COLO668 (cell line): ENCODE data around the gene COX19.
"Not testable (repeated sequence)": the region's sequence is repeated elsewhere in the genome, so short reads cannot be mapped to it uniquely, and the experiment has no call there.

Experiments used
- DNase-seq: peaks from one replicate; lab custom pipeline; 2025; ENCODE audit not compliant: unreplicated experiment; lab: John Stamatoyannopoulos, UW

Gene COX19

GRCh38 chr7:963236-964078 lies 11.9 kb downstream of the COX19 start:
- DNase-seq, result peak; percentile 93

- no peak for DNase-seq
These were observed 12.8 kb downstream of the COX19 start for GRCh38 chr7:962401-963081.

- no peak for DNase-seq
These were observed 13.6 kb downstream of the COX19 start for GRCh38 chr7:961546-962400.

GRCh38 chr7:960972-961371 lies 14.4 kb downstream of the COX19 start:
- not testable (repeated sequence) for DNase-seq

GRCh38 chr7:960269-960871 lies 15.0 kb downstream of the COX19 start:
- no peak for DNase-seq

GRCh38 chr7:959740-960139 lies 15.6 kb downstream of the COX19 start:
- DNase-seq, result not testable (repeated sequence)

- no peak for DNase-seq
These were observed 16.1 kb downstream of the COX19 start for GRCh38 chr7:959271-959670.

- DNase-seq, result no peak
These were observed 16.8 kb downstream of the COX19 start for GRCh38 chr7:958221-959200.

GRCh38 chr7:957418-958220 lies 17.7 kb downstream of the COX19 start:
- no peak for DNase-seq

- no peak for DNase-seq
These were observed 19.3 kb downstream of the COX19 start for GRCh38 chr7:956031-956430.

GRCh38 chr7:954330-955238 lies 20.8 kb downstream of the COX19 start, which contains the start of gene ADAP1:
Gene ADAP1 (minus strand): TSS chr7:954680. CDS start chr7:954477, 203 bp downstream.
- DNase-seq, result peak; percentile 85

GRCh38 chr7:953547-954327 lies 21.6 kb downstream of the COX19 start:
- DNase-seq, result peak; percentile 56

- no peak for DNase-seq
These were observed 22.6 kb downstream of the COX19 start for GRCh38 chr7:952548-953441.

- no peak for DNase-seq
These were observed 23.3 kb downstream of the COX19 start for GRCh38 chr7:951881-952547.
